Measurements from ENCODE around the gene GMFB. TPM values are rescaled to one million over a fixed set of nuclear protein-coding genes. Genes with fewer than 3 reads are reported as not detected.
A peak's percentile ranks its signal among the peaks of the same experiment; 100 is the strongest.
"Not testable (repeated sequence)": the region's sequence is repeated elsewhere in the genome, so short reads cannot be mapped to it uniquely, and the experiment has no call there.

Gene GMFB
- total and polyA plus RNA-seq, 2 experiments from 2014 or later = 47.3 to 138 TPM

DNA sequence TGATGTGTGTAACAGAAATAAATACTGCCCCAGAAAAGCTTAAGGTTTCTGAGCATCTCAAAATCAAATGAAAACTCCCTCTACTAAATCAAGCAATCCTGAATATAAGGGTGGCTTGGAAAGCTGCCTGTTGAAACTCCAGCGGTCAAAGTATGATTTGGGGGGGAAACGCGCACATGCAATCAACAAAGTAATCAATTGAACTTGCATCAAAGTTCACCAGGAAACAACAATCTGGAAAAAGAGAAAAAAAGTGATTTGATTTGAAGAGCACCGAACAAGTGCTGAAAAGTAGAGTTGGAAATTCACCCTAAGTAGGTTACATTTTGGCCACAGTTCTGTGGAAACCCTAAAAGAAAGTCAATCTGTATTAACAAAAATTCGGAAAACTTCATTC is 48.3 kb downstream of the GMFB start:
- 2% methylated on average over 5 of the region's 5 CpGs for WGBS (ENCODE audit: low lambda C conversion rate, missing lambda C conversion rate)
- H3K27me3 ChIP-seq = no peaks in the 10 kb centered on the region
- no peak for TF ChIP-seq EZH2phosphoT487 (IDR thresholded peaks at IDR 0.05; ENCODE audit: low read depth, severe bottlenecking, unreplicated experiment)
- TF ChIP-seq EZH2 (IDR thresholded peaks at IDR 0.05; ENCODE audit: borderline replicate concordance) = no peak
- no peak for TF ChIP-seq CTCF (IDR thresholded peaks at IDR 0.05; ENCODE audit: poor library complexity)
- peak overlapping the region; percentile 83 for H3K4me2 ChIP-seq
- peak overlapping the region; percentile 99 for H3K27ac ChIP-seq
- no peaks in the 10 kb centered on the region for H3K9me2 ChIP-seq (replicated peaks; ENCODE audit: insufficient read depth)
- H3K9me3 ChIP-seq (ENCODE audit: low read depth) = no peaks in the 10 kb centered on the region
- H3K4me1 ChIP-seq (ENCODE audit: insufficient read depth) = peaks cover 13% of the 10 kb centered on the region
- peak overlapping the region; percentile 74 for H2AFZ ChIP-seq
- H4K20me1 ChIP-seq (ENCODE audit: insufficient read depth, poor library complexity, severe bottlenecking) = no peaks in the 10 kb centered on the region
- peaks cover 51% of the 10 kb centered on the region for H3K79me2 ChIP-seq
- H3K36me3 ChIP-seq (replicated peaks; ENCODE audit: insufficient read depth, low read depth) = no peaks in the 10 kb centered on the region
- H3K4me3 ChIP-seq = peak overlapping the region; percentile 89
- peak; percentile 8 for DNase-seq (ENCODE audit: low spot score)

DNA sequence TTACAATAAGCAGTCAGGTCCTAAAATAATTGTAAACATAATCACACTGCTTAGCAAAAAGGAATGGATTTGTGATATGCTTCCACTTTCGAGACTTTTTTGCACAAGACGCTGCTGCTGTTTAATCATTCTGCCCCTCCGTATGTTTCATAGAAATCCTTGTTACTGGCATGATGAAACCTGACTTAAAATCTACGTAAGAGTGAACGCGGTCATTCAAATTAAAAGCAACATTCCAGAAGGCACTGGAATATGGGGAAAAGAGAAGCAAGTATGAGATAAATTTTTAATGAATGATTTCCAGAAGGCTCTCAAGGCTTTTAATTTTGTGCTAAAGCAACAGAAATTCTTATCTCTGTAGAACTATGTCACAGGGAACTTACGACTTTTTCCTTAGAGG is 48.7 kb downstream of the GMFB start:
- H4K20me1 ChIP-seq (ENCODE audit: insufficient read depth, poor library complexity, severe bottlenecking) = no peaks in the 10 kb centered on the region
- WGBS (ENCODE audit: low lambda C conversion rate, missing lambda C conversion rate) = 35% methylated on average over 7 of the region's 7 CpGs
- peaks cover 54% of the 10 kb centered on the region for H3K79me2 ChIP-seq
- H3K9me2 ChIP-seq (replicated peaks; ENCODE audit: insufficient read depth) = no peaks in the 10 kb centered on the region
- H3K27me3 ChIP-seq = no peaks in the 10 kb centered on the region
- H3K4me1 ChIP-seq (ENCODE audit: insufficient read depth) = peaks cover 9% of the 10 kb centered on the region
- no peaks in the 10 kb centered on the region for H3K36me3 ChIP-seq (replicated peaks; ENCODE audit: insufficient read depth, low read depth)
- TF ChIP-seq EZH2phosphoT487 (IDR thresholded peaks at IDR 0.05; ENCODE audit: low read depth, severe bottlenecking, unreplicated experiment) = no peak
- TF ChIP-seq CTCF (IDR thresholded peaks at IDR 0.05; ENCODE audit: poor library complexity) = no peak
- TF ChIP-seq EZH2 (IDR thresholded peaks at IDR 0.05; ENCODE audit: borderline replicate concordance) = no peak
- peak overlapping the region; percentile 99 for H3K27ac ChIP-seq
- peak overlapping the region; percentile 89 for H3K4me3 ChIP-seq
- peak overlapping the region; percentile 74 for H2AFZ ChIP-seq
- H3K9me3 ChIP-seq (ENCODE audit: low read depth) = no peaks in the 10 kb centered on the region
- peak overlapping the region; percentile 83 for H3K4me2 ChIP-seq
- no peak for DNase-seq (ENCODE audit: low spot score)

DNA sequence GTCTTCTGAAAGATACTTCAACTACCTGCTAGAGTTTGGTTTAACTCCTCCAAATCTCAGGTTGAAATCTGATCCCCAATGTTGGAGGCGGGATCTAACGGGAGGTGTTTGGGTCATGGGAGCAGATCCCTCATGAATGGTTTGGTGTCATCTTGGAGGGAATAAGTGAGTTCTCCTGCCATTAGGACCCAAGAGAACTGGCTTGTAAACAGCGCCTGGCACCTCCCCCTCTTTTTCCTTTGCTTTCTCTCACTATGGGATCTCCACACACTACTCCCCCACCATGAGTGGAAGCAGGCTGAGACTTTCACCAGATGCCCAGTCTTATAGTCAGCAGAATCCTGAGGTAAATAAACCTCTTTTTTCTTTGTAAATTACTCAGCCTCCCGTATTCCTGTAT is 50.1 kb downstream of the GMFB start:
- H4K20me1 ChIP-seq (ENCODE audit: insufficient read depth, poor library complexity, severe bottlenecking) = no peaks in the 10 kb centered on the region
- H2AFZ ChIP-seq = no peak overlapping the region
- H3K4me1 ChIP-seq (ENCODE audit: insufficient read depth) = peaks cover 9% of the 10 kb centered on the region
- no peaks in the 10 kb centered on the region for H3K9me2 ChIP-seq (replicated peaks; ENCODE audit: insufficient read depth)
- no peaks in the 10 kb centered on the region for H3K36me3 ChIP-seq (replicated peaks; ENCODE audit: insufficient read depth, low read depth)
- no peaks in the 10 kb centered on the region for H3K9me3 ChIP-seq (ENCODE audit: low read depth)
- H3K4me3 ChIP-seq = no peak overlapping the region
- H3K27ac ChIP-seq = peak overlapping the region; percentile 99
- H3K79me2 ChIP-seq = peaks cover 67% of the 10 kb centered on the region
- no peaks in the 10 kb centered on the region for H3K27me3 ChIP-seq
- no peak for DNase-seq (ENCODE audit: low spot score)
- TF ChIP-seq CTCF (IDR thresholded peaks at IDR 0.05; ENCODE audit: poor library complexity) (no peak), EZH2phosphoT487 (IDR thresholded peaks at IDR 0.05; ENCODE audit: low read depth, severe bottlenecking, unreplicated experiment) (no peak), EZH2 (IDR thresholded peaks at IDR 0.05; ENCODE audit: borderline replicate concordance) (no peak)
- 72% methylated on average over 4 of the region's 4 CpGs for WGBS (ENCODE audit: low lambda C conversion rate, missing lambda C conversion rate)
- peak overlapping the region; percentile 27 for H3K4me2 ChIP-seq

GRCh38 chr14:54437954-54438353 is 50.8 kb downstream of the GMFB start:
- H3K27ac ChIP-seq; DNase-seq (ENCODE audit: low spot score); H3K27me3 ChIP-seq; H3K4me3 ChIP-seq; H3K9me2 ChIP-seq (replicated peaks; ENCODE audit: insufficient read depth); H4K20me1 ChIP-seq (ENCODE audit: insufficient read depth, poor library complexity, severe bottlenecking); H3K4me2 ChIP-seq; H2AFZ ChIP-seq; H3K9me3 ChIP-seq (ENCODE audit: low read depth); H3K36me3 ChIP-seq (replicated peaks; ENCODE audit: insufficient read depth, low read depth): not testable (repeated sequence)
- 97% methylated on average over 4 of the region's 4 CpGs for WGBS (ENCODE audit: low lambda C conversion rate, missing lambda C conversion rate)
- Histone ChIP-seq H3K79me2 (peaks cover 75% of the 10 kb centered on the region), H3K4me1 (ENCODE audit: insufficient read depth) (peaks cover 12% of the 10 kb centered on the region)

Measured in hepatocyte (in vitro differentiated cells).